ENCODE data around the gene CAMSAP1.

- TF ChIP-seq, protein P1, sequence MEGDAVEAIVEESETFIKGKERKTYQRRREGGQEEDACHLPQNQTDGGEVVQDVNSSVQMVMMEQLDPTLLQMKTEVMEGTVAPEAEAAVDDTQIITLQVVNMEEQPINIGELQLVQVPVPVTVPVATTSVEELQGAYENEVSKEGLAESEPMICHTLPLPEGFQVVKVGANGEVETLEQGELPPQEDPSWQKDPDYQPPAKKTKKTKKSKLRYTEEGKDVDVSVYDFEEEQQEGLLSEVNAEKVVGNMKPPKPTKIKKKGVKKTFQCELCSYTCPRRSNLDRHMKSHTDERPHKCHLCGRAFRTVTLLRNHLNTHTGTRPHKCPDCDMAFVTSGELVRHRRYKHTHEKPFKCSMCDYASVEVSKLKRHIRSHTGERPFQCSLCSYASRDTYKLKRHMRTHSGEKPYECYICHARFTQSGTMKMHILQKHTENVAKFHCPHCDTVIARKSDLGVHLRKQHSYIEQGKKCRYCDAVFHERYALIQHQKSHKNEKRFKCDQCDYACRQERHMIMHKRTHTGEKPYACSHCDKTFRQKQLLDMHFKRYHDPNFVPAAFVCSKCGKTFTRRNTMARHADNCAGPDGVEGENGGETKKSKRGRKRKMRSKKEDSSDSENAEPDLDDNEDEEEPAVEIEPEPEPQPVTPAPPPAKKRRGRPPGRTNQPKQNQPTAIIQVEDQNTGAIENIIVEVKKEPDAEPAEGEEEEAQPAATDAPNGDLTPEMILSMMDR (IDR thresholded peaks at IDR 0.05 in 2 of 3, conservative IDR thresholded peaks at IDR 0.05 in 1 of 3; ENCODE audit: control insufficient read depth in 2 of 3, extremely low read depth in 1 of 3, insufficient read depth in 1 of 3, low read depth in 3 of 3, low read length in 3 of 3) = no peak
- TF ChIP-seq TAF1 (IDR thresholded peaks at IDR 0.05; ENCODE audit: borderline replicate concordance, low read depth, low read length) = no peak
- TF ChIP-seq, protein P2, sequence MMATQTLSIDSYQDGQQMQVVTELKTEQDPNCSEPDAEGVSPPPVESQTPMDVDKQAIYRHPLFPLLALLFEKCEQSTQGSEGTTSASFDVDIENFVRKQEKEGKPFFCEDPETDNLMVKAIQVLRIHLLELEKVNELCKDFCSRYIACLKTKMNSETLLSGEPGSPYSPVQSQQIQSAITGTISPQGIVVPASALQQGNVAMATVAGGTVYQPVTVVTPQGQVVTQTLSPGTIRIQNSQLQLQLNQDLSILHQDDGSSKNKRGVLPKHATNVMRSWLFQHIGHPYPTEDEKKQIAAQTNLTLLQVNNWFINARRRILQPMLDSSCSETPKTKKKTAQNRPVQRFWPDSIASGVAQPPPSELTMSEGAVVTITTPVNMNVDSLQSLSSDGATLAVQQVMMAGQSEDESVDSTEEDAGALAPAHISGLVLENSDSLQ (IDR thresholded peaks at IDR 0.05) = no peak
- TF ChIP-seq EP300 (IDR thresholded peaks at IDR 0.05; ENCODE audit: borderline replicate concordance in 1 of 2, control insufficient read depth in 1 of 2, low read depth in 2 of 2, low read length in 2 of 2) = no peak
- TF ChIP-seq, protein P3, sequence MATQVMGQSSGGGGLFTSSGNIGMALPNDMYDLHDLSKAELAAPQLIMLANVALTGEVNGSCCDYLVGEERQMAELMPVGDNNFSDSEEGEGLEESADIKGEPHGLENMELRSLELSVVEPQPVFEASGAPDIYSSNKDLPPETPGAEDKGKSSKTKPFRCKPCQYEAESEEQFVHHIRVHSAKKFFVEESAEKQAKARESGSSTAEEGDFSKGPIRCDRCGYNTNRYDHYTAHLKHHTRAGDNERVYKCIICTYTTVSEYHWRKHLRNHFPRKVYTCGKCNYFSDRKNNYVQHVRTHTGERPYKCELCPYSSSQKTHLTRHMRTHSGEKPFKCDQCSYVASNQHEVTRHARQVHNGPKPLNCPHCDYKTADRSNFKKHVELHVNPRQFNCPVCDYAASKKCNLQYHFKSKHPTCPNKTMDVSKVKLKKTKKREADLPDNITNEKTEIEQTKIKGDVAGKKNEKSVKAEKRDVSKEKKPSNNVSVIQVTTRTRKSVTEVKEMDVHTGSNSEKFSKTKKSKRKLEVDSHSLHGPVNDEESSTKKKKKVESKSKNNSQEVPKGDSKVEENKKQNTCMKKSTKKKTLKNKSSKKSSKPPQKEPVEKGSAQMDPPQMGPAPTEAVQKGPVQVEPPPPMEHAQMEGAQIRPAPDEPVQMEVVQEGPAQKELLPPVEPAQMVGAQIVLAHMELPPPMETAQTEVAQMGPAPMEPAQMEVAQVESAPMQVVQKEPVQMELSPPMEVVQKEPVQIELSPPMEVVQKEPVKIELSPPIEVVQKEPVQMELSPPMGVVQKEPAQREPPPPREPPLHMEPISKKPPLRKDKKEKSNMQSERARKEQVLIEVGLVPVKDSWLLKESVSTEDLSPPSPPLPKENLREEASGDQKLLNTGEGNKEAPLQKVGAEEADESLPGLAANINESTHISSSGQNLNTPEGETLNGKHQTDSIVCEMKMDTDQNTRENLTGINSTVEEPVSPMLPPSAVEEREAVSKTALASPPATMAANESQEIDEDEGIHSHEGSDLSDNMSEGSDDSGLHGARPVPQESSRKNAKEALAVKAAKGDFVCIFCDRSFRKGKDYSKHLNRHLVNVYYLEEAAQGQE (IDR thresholded peaks at IDR 0.05; ENCODE audit: low read depth, low read length) = no peak
- no peak for TF ChIP-seq POLR2A (IDR thresholded peaks at IDR 0.05; ENCODE audit: low read depth, low read length)
- no peak for TF ChIP-seq BHLHE40 (IDR thresholded peaks at IDR 0.05; ENCODE audit: borderline replicate concordance in 1 of 2, low read depth in 2 of 2, low read length in 1 of 2)
These were observed 112.9 kb downstream of the CAMSAP1 start for GRCh38 chr9:135794361-135794885.
